Measurements from ENCODE around the gene ATP2B2. TPM values are rescaled to one million over a fixed set of nuclear protein-coding genes. Genes with fewer than 3 reads are reported as not detected.

ATP2B2 gene
- polyA plus RNA-seq, 2 of the 4 experiments (the other 2 are of a cell fraction): 0.03 to 0.04 TPM

DNA sequence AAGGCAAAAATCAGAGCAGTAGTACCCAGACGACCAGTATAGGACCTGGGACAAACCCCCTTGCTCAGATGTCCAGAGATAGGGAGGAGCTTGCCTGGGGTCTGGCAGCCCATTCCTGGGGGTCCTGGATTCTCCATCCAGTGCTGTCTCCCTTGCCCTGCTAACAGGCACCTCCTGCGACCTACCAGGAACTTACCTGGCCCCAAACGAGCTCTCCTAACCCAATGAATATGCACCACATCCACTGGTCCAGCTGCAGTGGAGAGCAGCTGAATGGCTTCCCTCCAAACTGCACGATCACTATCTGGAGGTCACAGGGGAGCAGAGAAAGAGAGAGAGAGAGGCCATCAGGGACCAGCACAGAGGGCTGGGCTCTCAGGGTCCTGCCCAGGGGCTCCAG lies 165.3 kb downstream of the ATP2B2 start:
- WGBS (ENCODE audit: missing lambda C conversion rate): 22% methylated on average over 4 of the region's 4 CpGs
- FAIRE-seq (no peak), ATAC-seq (no peak), DNase-seq (ENCODE audit: low read depth in 1 of 2, low spot score in 1 of 2) (no peak)
- ChIA-PET POLR2A (no interaction called here), CTCF (interaction anchor here (0.9 to 10.4 kb wide), 6 partner anchors 11 to 400 kb away, joined by 3 to 121 read pairs (median 4); no protein-coding TSS in a partner anchor)
- Histone ChIP-seq H3K27ac (no peak overlapping the region), H3K4me2 (no peak overlapping the region), H3K4me1 (no peaks in the 10 kb centered on the region), H3K9me3 (no peaks in the 10 kb centered on the region), H3K4me3 (no peak overlapping the region)
- TF ChIP-seq TP53 (CRISPR knock-in tag; IDR thresholded peaks at IDR 0.05) (no peak), PHF8 (IDR thresholded peaks at IDR 0.05; ENCODE audit: borderline replicate concordance, low read depth) (no peak)

- DNase-seq (ENCODE audit: low read depth in 1 of 2, low spot score in 1 of 2) (no peak), ATAC-seq (no peak), FAIRE-seq (no peak)
- H3K27ac ChIP-seq: no peak overlapping the region
- H3K4me1 ChIP-seq: no peaks in the 10 kb centered on the region
- CTCF ChIA-PET: interaction anchor here (0.5 to 10.4 kb wide), 7 partner anchors 10 to 778 kb away, joined by 3 to 121 read pairs (median 3); no protein-coding TSS in a partner anchor
- H3K9me3 ChIP-seq: no peaks in the 10 kb centered on the region
- TF ChIP-seq PBX3 (IDR thresholded peaks at IDR 0.05): no peak
- 71% methylated on average over 8 of the region's 8 CpGs for whole genome bisulfite sequencing (ENCODE audit: missing lambda C conversion rate)
- H3K4me3 ChIP-seq: no peak overlapping the region
- no peak overlapping the region for H3K4me2 ChIP-seq
- POLR2A ChIA-PET: no interaction called here
Observed at GRCh38 chr3:10339376-10339955, 165.9 kb downstream of the ATP2B2 start.

DNA sequence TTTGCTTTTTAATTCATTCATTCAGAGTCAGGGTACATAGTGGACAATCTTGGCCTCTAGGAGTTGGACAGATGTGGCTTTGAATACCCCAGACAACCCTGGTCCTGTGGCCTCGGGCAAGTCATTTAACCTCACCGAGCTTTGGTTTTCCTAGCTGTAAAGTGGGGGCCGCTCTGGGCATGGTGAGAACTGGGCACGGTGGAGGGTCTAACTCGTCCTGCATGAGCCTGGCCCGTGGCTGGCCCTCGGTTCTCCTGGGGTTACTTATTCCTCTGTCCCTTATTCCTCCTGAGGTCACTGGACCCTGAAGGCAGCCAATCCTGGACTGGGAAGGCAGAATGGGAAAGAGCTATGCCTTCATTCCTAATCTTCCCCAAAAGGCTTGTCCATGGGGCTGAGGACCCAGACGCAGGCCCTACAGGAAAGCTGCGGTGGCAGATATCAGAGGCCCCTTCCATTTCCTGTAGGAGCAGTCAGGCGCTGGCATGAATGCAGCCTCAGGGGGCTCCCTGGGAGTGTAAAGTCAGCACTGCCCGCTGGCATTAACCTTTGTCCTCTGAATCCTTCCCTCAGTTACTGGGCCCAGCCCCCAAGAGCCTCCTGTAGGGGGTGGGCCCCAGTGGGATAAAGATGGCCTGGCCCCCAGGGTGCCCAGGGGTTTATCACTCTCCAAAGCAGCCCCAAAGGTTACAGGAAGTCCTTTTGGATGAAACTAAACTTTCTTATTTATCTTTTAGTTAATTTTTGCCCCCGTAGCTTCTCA lies 166.6 kb downstream of the ATP2B2 start:
- ChIA-PET CTCF (interaction anchor here (0.5 to 10.4 kb wide), 4 partner anchors 79 to 778 kb away, joined by 3 to 121 read pairs (median 4); no protein-coding TSS in a partner anchor), POLR2A (no interaction called here)
- Histone ChIP-seq H3K27ac (no peak overlapping the region), H3K4me1 (no peaks in the 10 kb centered on the region), H3K9me3 (no peaks in the 10 kb centered on the region), H3K4me3 (no peak overlapping the region), H3K4me2 (no peak overlapping the region)
- FAIRE-seq (no peak), ATAC-seq (no peak), DNase-seq (ENCODE audit: low read depth in 1 of 2, low spot score in 1 of 2) (no peak)
- WGBS (ENCODE audit: missing lambda C conversion rate): 72% methylated on average over 12 of the region's 12 CpGs
- TF ChIP-seq, protein P1, sequence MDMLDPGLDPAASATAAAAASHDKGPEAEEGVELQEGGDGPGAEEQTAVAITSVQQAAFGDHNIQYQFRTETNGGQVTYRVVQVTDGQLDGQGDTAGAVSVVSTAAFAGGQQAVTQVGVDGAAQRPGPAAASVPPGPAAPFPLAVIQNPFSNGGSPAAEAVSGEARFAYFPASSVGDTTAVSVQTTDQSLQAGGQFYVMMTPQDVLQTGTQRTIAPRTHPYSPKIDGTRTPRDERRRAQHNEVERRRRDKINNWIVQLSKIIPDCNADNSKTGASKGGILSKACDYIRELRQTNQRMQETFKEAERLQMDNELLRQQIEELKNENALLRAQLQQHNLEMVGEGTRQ (IDR thresholded peaks at IDR 0.05): no peak
- no peak for TF ChIP-seq HDAC2 (IDR thresholded peaks at IDR 0.05)
- TF ChIP-seq, protein P2, sequence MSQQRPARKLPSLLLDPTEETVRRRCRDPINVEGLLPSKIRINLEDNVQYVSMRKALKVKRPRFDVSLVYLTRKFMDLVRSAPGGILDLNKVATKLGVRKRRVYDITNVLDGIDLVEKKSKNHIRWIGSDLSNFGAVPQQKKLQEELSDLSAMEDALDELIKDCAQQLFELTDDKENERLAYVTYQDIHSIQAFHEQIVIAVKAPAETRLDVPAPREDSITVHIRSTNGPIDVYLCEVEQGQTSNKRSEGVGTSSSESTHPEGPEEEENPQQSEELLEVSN (IDR thresholded peaks at IDR 0.05; ENCODE audit: borderline replicate concordance, low read depth): no peak
- TF ChIP-seq, protein P3, sequence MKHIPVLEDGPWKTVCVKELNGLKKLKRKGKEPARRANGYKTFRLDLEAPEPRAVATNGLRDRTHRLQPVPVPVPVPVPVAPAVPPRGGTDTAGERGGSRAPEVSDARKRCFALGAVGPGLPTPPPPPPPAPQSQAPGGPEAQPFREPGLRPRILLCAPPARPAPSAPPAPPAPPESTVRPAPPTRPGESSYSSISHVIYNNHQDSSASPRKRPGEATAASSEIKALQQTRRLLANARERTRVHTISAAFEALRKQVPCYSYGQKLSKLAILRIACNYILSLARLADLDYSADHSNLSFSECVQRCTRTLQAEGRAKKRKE (CRISPR knock-in tag; IDR thresholded peaks at IDR 0.05; ENCODE audit: low read depth): no peak
- no peak for TF ChIP-seq PBX3 (IDR thresholded peaks at IDR 0.05)
- TF ChIP-seq SMC3 (IDR thresholded peaks at IDR 0.05): no peak
- TF ChIP-seq TP53 (CRISPR knock-in tag; IDR thresholded peaks at IDR 0.05): no peak
- no peak for TF ChIP-seq PHF8 (IDR thresholded peaks at IDR 0.05; ENCODE audit: borderline replicate concordance, low read depth)
- TF ChIP-seq EHF (CRISPR knock-in tag; IDR thresholded peaks at IDR 0.05): no peak
- TF ChIP-seq NFE2L2 (conservative IDR thresholded peaks at IDR 0.05; ENCODE audit: low read length): no peak
- no peak for TF ChIP-seq GATA3 (IDR thresholded peaks at IDR 0.05; ENCODE audit: borderline replicate concordance)
- no peak for TF ChIP-seq RFX5 (IDR thresholded peaks at IDR 0.05)
- no peak for TF ChIP-seq JUNB (IDR thresholded peaks at IDR 0.05)
- TF ChIP-seq JUN (IDR thresholded peaks at IDR 0.05): no peak
- no peak for TF ChIP-seq MAFK (IDR thresholded peaks at IDR 0.05; ENCODE audit: partially characterized antibody)
- no peak for TF ChIP-seq CBX8 (IDR thresholded peaks at IDR 0.05)
